Thyroid gland (tissue), 4 donors: ENCODE measurements around the gene ANKRD34B.

Experiments
- POLR2A ChIP-seq, 2 donors: fragments of 450-650 bp; IDR thresholded peaks; one replicate each; pipeline ENCODE4 v1.6.1; 2017; ENCODE audit warnings: antibody characterized with exemption in 2 of 2, mild to moderate bottlenecking in 2 of 2, moderate library complexity in 1 of 2
- TF ChIP-seq, protein P1 (sequence below), 6 experiments: fragments of 200-600 bp in 3 of 6; fragments of 450-650 bp in 3 of 6; sonication (generic) in 3 of 6; IDR thresholded peaks; one replicate each; pipeline ENCODE4 v1.5.1; 2016 to 2019; ENCODE audit warnings: antibody characterized with exemption in 6 of 6, mild to moderate bottlenecking in 2 of 6, inconsistent platforms in 1 of 6, moderate library complexity in 1 of 6

GRCh38 chr5:80600943-80601693, 31.0 kb upstream of the ANKRD34B start:
- TF ChIP-seq, protein P1, sequence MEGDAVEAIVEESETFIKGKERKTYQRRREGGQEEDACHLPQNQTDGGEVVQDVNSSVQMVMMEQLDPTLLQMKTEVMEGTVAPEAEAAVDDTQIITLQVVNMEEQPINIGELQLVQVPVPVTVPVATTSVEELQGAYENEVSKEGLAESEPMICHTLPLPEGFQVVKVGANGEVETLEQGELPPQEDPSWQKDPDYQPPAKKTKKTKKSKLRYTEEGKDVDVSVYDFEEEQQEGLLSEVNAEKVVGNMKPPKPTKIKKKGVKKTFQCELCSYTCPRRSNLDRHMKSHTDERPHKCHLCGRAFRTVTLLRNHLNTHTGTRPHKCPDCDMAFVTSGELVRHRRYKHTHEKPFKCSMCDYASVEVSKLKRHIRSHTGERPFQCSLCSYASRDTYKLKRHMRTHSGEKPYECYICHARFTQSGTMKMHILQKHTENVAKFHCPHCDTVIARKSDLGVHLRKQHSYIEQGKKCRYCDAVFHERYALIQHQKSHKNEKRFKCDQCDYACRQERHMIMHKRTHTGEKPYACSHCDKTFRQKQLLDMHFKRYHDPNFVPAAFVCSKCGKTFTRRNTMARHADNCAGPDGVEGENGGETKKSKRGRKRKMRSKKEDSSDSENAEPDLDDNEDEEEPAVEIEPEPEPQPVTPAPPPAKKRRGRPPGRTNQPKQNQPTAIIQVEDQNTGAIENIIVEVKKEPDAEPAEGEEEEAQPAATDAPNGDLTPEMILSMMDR (IDR thresholded peaks at IDR 0.05), result no peak
- no peak for TF ChIP-seq POLR2A (IDR thresholded peaks at IDR 0.05)
